Adrenal gland (tissue), 5 donors: ENCODE data around the gene MED12L.

Source experiments
- CTCF ChIP-seq, 6 experiments: fragments of 450-650 bp in 4 of 6; fragments of 200-600 bp in 2 of 6; sonication (generic) in 1 of 6; IDR thresholded peaks; 1 replicate in 5 of 6; 2 replicates in 1 of 6; pipeline versions ENCODE4 v1.5.1 to v1.8.0; 2016 to 2021; ENCODE audit warnings: antibody characterized with exemption in 6 of 6, mild to moderate bottlenecking in 2 of 6, moderate library complexity in 1 of 6
- POLR2A ChIP-seq, 2 donors: fragments of 450-650 bp; IDR thresholded peaks; one replicate each; pipeline ENCODE4 v1.6.1; 2017; ENCODE audit warnings: antibody characterized with exemption in 2 of 2, mild to moderate bottlenecking in 2 of 2, moderate library complexity in 1 of 2
- donor health status: DM: no; HTN: no; CAD: no.

- no peak for TF ChIP-seq CTCF (IDR thresholded peaks at IDR 0.05)
- TF ChIP-seq POLR2A (IDR thresholded peaks at IDR 0.05), result no peak
Observed at GRCh38 chr3:151175952-151176351, 90.5 kb downstream of the MED12L start.
